Stomach (tissue), 4 donors: ENCODE results near the gene DGLUCY.
"Not testable (repeated sequence)": the region's sequence is repeated elsewhere in the genome, so short reads cannot be mapped to it uniquely, and the experiment has no call there.

Experiments
- CTCF ChIP-seq, 7 experiments: fragments of 450-650 bp in 4 of 7; fragments of 200-600 bp in 3 of 7; sonication (generic) in 3 of 7; IDR thresholded peaks; one replicate each; pipeline ENCODE4 v1.5.1; 2016 to 2019; ENCODE audit warnings: antibody characterized with exemption in 7 of 7, control low read depth in 2 of 7, mild to moderate bottlenecking in 1 of 7
- POLR2A ChIP-seq, 4 donors: fragments of 450-650 bp; IDR thresholded peaks; one replicate each; pipeline ENCODE4 v1.6.1; 2016; ENCODE audit warnings: antibody characterized with exemption in 4 of 4, control low read depth in 2 of 4, mild to moderate bottlenecking in 1 of 4, moderate library complexity in 1 of 4

GRCh38 chr14:91156142-91156666 is 42.3 kb downstream of the DGLUCY start:
- not testable (repeated sequence) for TF ChIP-seq POLR2A, CTCF (IDR thresholded peaks at IDR 0.05)
